ENCODE data around the gene CD200R1.

CD200R1 gene

GRCh38 chr3:112888381-112889085 lies 86.4 kb downstream of the CD200R1 start:
- DNase-seq (ENCODE audit: low read depth in 2 of 2): no peak

GRCh38 chr3:112884678-112885290 lies 90.1 kb downstream of the CD200R1 start:
- no peak for DNase-seq (ENCODE audit: low read depth in 2 of 2)

GRCh38 chr3:112881891-112882290 lies 93.0 kb downstream of the CD200R1 start:
- DNase-seq (ENCODE audit: low read depth in 2 of 2): no peak

- DNase-seq (ENCODE audit: low read depth in 2 of 2): no peak
Observed at GRCh38 chr3:112875561-112875960, 99.3 kb downstream of the CD200R1 start.

- DNase-seq (ENCODE audit: low read depth in 2 of 2): no peak
Observed at GRCh38 chr3:112874725-112875124, 100.2 kb downstream of the CD200R1 start.

GRCh38 chr3:112873632-112874031 lies 101.3 kb downstream of the CD200R1 start:
- no peak for DNase-seq (ENCODE audit: low read depth in 2 of 2)

GRCh38 chr3:112871735-112872134 lies 103.2 kb downstream of the CD200R1 start:
- DNase-seq (ENCODE audit: low read depth in 2 of 2): no peak
